Retina (tissue), 1 donor: Measurements from ENCODE around the gene RDH11.

Experiments
- DNase-seq: peaks from one replicate; pipeline ENCODE4 v3.0.0-alpha.2; 2016

The RDH11 gene

GRCh38 chr14:67644428-67644827 is 51.1 kb downstream of the RDH11 start:
- DNase-seq = no peak

- no peak for DNase-seq
These were observed 51.9 kb downstream of the RDH11 start for GRCh38 chr14:67643713-67644112.

- no peak for DNase-seq
These were observed 53.4 kb downstream of the RDH11 start for GRCh38 chr14:67641902-67642749.

GRCh38 chr14:67641480-67641879 is 54.1 kb downstream of the RDH11 start:
- no peak for DNase-seq

- DNase-seq = no peak
These were observed 56.9 kb downstream of the RDH11 start for GRCh38 chr14:67638642-67639041.

GRCh38 chr14:67636361-67636919 is 59.1 kb downstream of the RDH11 start:
- DNase-seq = no peak

GRCh38 chr14:67633451-67634147 is 62.0 kb downstream of the RDH11 start:
- DNase-seq = no peak

GRCh38 chr14:67630938-67631337 is 64.6 kb downstream of the RDH11 start:
- no peak for DNase-seq

GRCh38 chr14:67630186-67630585 is 65.4 kb downstream of the RDH11 start:
- DNase-seq = no peak

- no peak for DNase-seq
These were observed 68.0 kb downstream of the RDH11 start for GRCh38 chr14:67627519-67627918.
